H1 (cell line): ENCODE measurements around the gene TADA2B. TPM values are rescaled to one million over a fixed set of nuclear protein-coding genes. Genes with fewer than 3 reads are reported as not detected.

Experiments used
- CTCF ChIA-PET: fragments of 300-600 bp; sonication (Branson Sonifier 250); formaldehyde crosslinking; loops from one replicate; lab custom pipeline; 2021; ENCODE audit not compliant: partially characterized antibody; lab: Charles Lee
- POLR2A ChIA-PET: fragments of 300-600 bp; sonication (Branson Sonifier 250); formaldehyde crosslinking; loops from one replicate; lab custom pipeline; 2021; ENCODE audit warnings: inconsistent platforms; ENCODE audit not compliant: partially characterized antibody; lab: Charles Lee
- DNase-seq, 2 experiments: peaks; one replicate each; pipeline versions ENCODE4 v3.0.0 to v3.0.0-alpha.2; 2010 to 2022; ENCODE audit warnings: low spot score in 2 of 2, low read depth in 1 of 2, mixed read lengths in 1 of 2
- FAIRE-seq: peaks from 2 replicates; lab custom pipeline; 2011; peaks lifted over from hg19 to GRCh38; lab: Jason Lieb, UNC
- H2AFZ ChIP-seq: 2 replicates; pipeline ENCODE4 v1.8.1; 2012; ENCODE audit warnings: low read length, inconsistent platforms
- H2AK5ac ChIP-seq: 2 replicates; pipeline ENCODE4 v1.6.1; 2013; ENCODE audit warnings: low read depth, low read length
- H2BK120ac ChIP-seq: replicated peaks from 2 replicates; pipeline ENCODE3; 2013; ENCODE audit warnings: low read depth, low read length, inconsistent platforms
- H2BK12ac ChIP-seq: 2 replicates; pipeline ENCODE4 v1.6.1; 2013; ENCODE audit warnings: low read depth, low read length
- H2BK15ac ChIP-seq: 2 replicates; pipeline ENCODE4 v1.6.1; 2013; ENCODE audit warnings: low read length
- H2BK20ac ChIP-seq: 2 replicates; pipeline ENCODE4 v1.6.1; 2013; ENCODE audit warnings: low read length
- H2BK5ac ChIP-seq: 2 replicates; pipeline ENCODE4 v1.6.1; 2013; ENCODE audit warnings: low read depth, low read length
- H3K14ac ChIP-seq: 2 replicates; pipeline ENCODE4 v1.6.1; 2013; ENCODE audit warnings: inconsistent platforms; ENCODE audit not compliant: insufficient read length
- H3K18ac ChIP-seq: 2 replicates; pipeline ENCODE4 v1.6.1; 2013; ENCODE audit warnings: low read length; ENCODE audit errors: extremely low read depth
- H3K23ac ChIP-seq: 2 replicates; pipeline ENCODE4 v1.6.1; 2013; ENCODE audit warnings: inconsistent platforms; ENCODE audit not compliant: insufficient read length
- H3K23me2 ChIP-seq: 2 replicates; pipeline ENCODE4 v1.6.1; 2013; ENCODE audit warnings: low read depth, low read length
- H3K27ac ChIP-seq: 2 replicates; pipeline ENCODE4 v1.6.1; 2011; ENCODE audit warnings: low read depth, low read length, inconsistent platforms
- H3K27me3 ChIP-seq, 4 experiments: replicated peaks in 1 of 4; 1 replicate in 1 of 4; 2 replicates in 3 of 4; pipeline versions ENCODE4 v1.6.1 to v1.8.1; 2011 to 2013; ENCODE audit warnings: low read length in 3 of 4, mild to moderate bottlenecking in 3 of 4, inconsistent platforms in 2 of 4, mixed read lengths in 2 of 4, moderate library complexity in 1 of 4; ENCODE audit not compliant: control insufficient read depth in 3 of 4, insufficient read depth in 3 of 4; ENCODE audit errors: extremely low read depth in 1 of 4
- H3K36me3 ChIP-seq, 4 experiments: 2 replicates each; pipeline versions ENCODE4 v1.6.1 to v1.8.1; 2011 to 2013; ENCODE audit warnings: mild to moderate bottlenecking in 4 of 4, low read length in 3 of 4, moderate library complexity in 2 of 4, control low read depth in 1 of 4, inconsistent platforms in 1 of 4; ENCODE audit not compliant: insufficient read depth in 4 of 4, control insufficient read depth in 2 of 4
- H3K4ac ChIP-seq: replicated peaks from 2 replicates; pipeline ENCODE3; 2013; ENCODE audit warnings: low read length, low read depth, mixed read lengths, inconsistent platforms; ENCODE audit not compliant: insufficient read length
- H3K4me1 ChIP-seq, 4 experiments: replicated peaks in 1 of 4; 1 replicate in 1 of 4; 2 replicates in 3 of 4; pipeline versions ENCODE4 v1.6.1 to v1.8.1; 2011 to 2013; ENCODE audit warnings: low read length in 3 of 4, inconsistent platforms in 2 of 4, mixed read lengths in 1 of 4; ENCODE audit not compliant: insufficient read depth in 4 of 4, control insufficient read depth in 3 of 4
- H3K4me2 ChIP-seq, 2 experiments: 2 replicates each; pipeline versions ENCODE4 v1.6.1 to v1.8.1; 2011 to 2013; ENCODE audit warnings: low read depth in 2 of 2, low read length in 2 of 2, control low read depth in 1 of 2, inconsistent platforms in 1 of 2, mild to moderate bottlenecking in 1 of 2; ENCODE audit not compliant: insufficient read depth in 1 of 2
- H3K4me3 ChIP-seq, 4 experiments: fragments of 200-600, 300-600 bp in 1 of 4; sonication (generic), shearing (Covaris generic), sonication (Bioruptor Twin) in 1 of 4; 2 replicates each; pipeline versions ENCODE4 v1.5.1 to v1.8.1; 2011 to 2016; ENCODE audit warnings: low read length in 4 of 4, low read depth in 3 of 4, control low read depth in 2 of 4, inconsistent platforms in 2 of 4, mild to moderate bottlenecking in 2 of 4, mixed read lengths in 1 of 4, moderate library complexity in 1 of 4; ENCODE audit not compliant: insufficient read depth in 2 of 4; ENCODE audit errors: extremely low read depth in 1 of 4
- H3K56ac ChIP-seq: replicated peaks from 2 replicates; pipeline ENCODE3; 2013; ENCODE audit warnings: low read depth, mild to moderate bottlenecking, mixed read lengths, low read length, inconsistent platforms; ENCODE audit not compliant: insufficient read length
- H3K79me1 ChIP-seq: 2 replicates; pipeline ENCODE4 v1.6.1; 2013; ENCODE audit warnings: low read depth, low read length, control low read depth
- H3K79me2 ChIP-seq, 2 experiments: 2 replicates each; pipeline versions ENCODE4 v1.6.1 to v1.8.1; 2012 to 2013; ENCODE audit warnings: low read length in 2 of 2, mild to moderate bottlenecking in 2 of 2, inconsistent platforms in 1 of 2; ENCODE audit not compliant: insufficient read depth in 2 of 2, control insufficient read depth in 1 of 2
- H3K9ac ChIP-seq, 4 experiments: replicated peaks in 1 of 4; 1 replicate in 1 of 4; 2 replicates in 3 of 4; pipeline versions ENCODE4 v1.6.1 to v1.8.1; 2011 to 2013; ENCODE audit warnings: low read depth in 3 of 4, low read length in 3 of 4, control low read depth in 2 of 4, mild to moderate bottlenecking in 2 of 4, moderate library complexity in 2 of 4, inconsistent platforms in 1 of 4; ENCODE audit errors: extremely low read depth in 1 of 4
- H3K9me3 ChIP-seq, 2 experiments: 2 replicates each; pipeline versions ENCODE4 v1.6.1 to v1.8.1; 2012 to 2013; ENCODE audit warnings: mild to moderate bottlenecking in 2 of 2, moderate library complexity in 2 of 2, control low read depth in 1 of 2, inconsistent platforms in 1 of 2, low read depth in 1 of 2, low read length in 1 of 2, mixed read lengths in 1 of 2; ENCODE audit not compliant: insufficient read depth in 2 of 2
- H4K20me1 ChIP-seq, 2 experiments: replicated peaks in 1 of 2; 2 replicates each; pipeline versions ENCODE3 to v1.8.1; 2011 to 2013; ENCODE audit warnings: inconsistent platforms in 2 of 2, low read length in 2 of 2, mild to moderate bottlenecking in 1 of 2; ENCODE audit not compliant: insufficient read depth in 2 of 2, control insufficient read depth in 1 of 2
- H4K5ac ChIP-seq: 2 replicates; pipeline ENCODE4 v1.6.1; 2013; ENCODE audit warnings: low read length, low read depth, mixed read lengths, inconsistent platforms; ENCODE audit not compliant: insufficient read length
- H4K8ac ChIP-seq: 2 replicates; pipeline ENCODE4 v1.8.0; 2013; ENCODE audit warnings: mild to moderate bottlenecking, moderate library complexity, low read length, inconsistent platforms; ENCODE audit not compliant: insufficient read depth; ENCODE audit errors: extremely low read depth
- H4K91ac ChIP-seq: replicated peaks from 2 replicates; pipeline ENCODE3; 2013; ENCODE audit warnings: low read length, mixed read lengths, inconsistent platforms; ENCODE audit not compliant: insufficient read length
- BRCA1 ChIP-seq: IDR thresholded peaks from 2 replicates; pipeline ENCODE4 v1.6.1; 2012; ENCODE audit warnings: low read depth, low read length, improper control_type of control experiment
- E2F6 ChIP-seq: IDR thresholded peaks from 2 replicates; pipeline ENCODE4 v1.6.1; 2012; ENCODE audit warnings: inconsistent platforms
- EZH2 ChIP-seq: fragments of 200-600 bp; sonication (generic); IDR thresholded peaks from 2 replicates; pipeline ENCODE4 v1.7.1; 2012; ENCODE audit warnings: low read depth, mild to moderate bottlenecking, moderate library complexity, low read length, inconsistent platforms; ENCODE audit not compliant: severe bottlenecking
- JUN ChIP-seq: IDR thresholded peaks from 2 replicates; pipeline ENCODE4 v1.6.1; 2011; ENCODE audit warnings: low read depth, mild to moderate bottlenecking, improper control_type of control experiment, low read length
- KDM4A ChIP-seq: IDR thresholded peaks from one replicate; pipeline ENCODE4 v1.7.1; 2012; ENCODE audit warnings: low read depth, mild to moderate bottlenecking, moderate library complexity, low read length, inconsistent platforms; ENCODE audit not compliant: severe bottlenecking
- KDM5A ChIP-seq: fragments of 200-600 bp; IDR thresholded peaks from 2 replicates; pipeline ENCODE4 v1.7.1; 2012; ENCODE audit warnings: mild to moderate bottlenecking, low read length, inconsistent platforms, mixed read lengths
- MAX ChIP-seq: IDR thresholded peaks from 2 replicates; pipeline ENCODE4 v1.6.1; 2012; ENCODE audit warnings: inconsistent platforms
- POLR2AphosphoS5 ChIP-seq: IDR thresholded peaks from 2 replicates; pipeline ENCODE4 v1.6.1; 2011; ENCODE audit warnings: low read depth, low read length
- SAP30 ChIP-seq: fragments of 300-600 bp; sonication (generic); IDR thresholded peaks from 2 replicates; pipeline ENCODE4 v1.7.1; 2012; ENCODE audit warnings: low read length, moderate library complexity, mild to moderate bottlenecking, inconsistent platforms; ENCODE audit not compliant: insufficient read depth, insufficient replicate concordance
- SP2 ChIP-seq: IDR thresholded peaks from 2 replicates; pipeline ENCODE4 v1.6.1; 2012; ENCODE audit warnings: mild to moderate bottlenecking, low read length, inconsistent platforms
- USF2 ChIP-seq: IDR thresholded peaks from 2 replicates; pipeline ENCODE4 v1.6.1; 2011; ENCODE audit warnings: low read length, improper control_type of control experiment
- ZNF274 ChIP-seq: IDR thresholded peaks from 2 replicates; pipeline ENCODE4 v1.7.0; 2012; ENCODE audit warnings: low read length, borderline replicate concordance; ENCODE audit errors: extremely low read depth
- whole genome bisulfite sequencing, 2 experiments: shearing (Covaris generic) in 1 of 2; methylation state at CpG; one replicate each; pipeline versions ENCODE4 v1.1.6 to v1.1.7; 2013 to 2015; ENCODE audit warnings: low lambda C conversion rate in 2 of 2, mixed read lengths in 2 of 2, inconsistent platforms in 1 of 2, low coverage in 1 of 2, missing lambda C conversion rate in 1 of 2; ENCODE audit not compliant: insufficient replicate concordance in 2 of 2, insufficient coverage in 1 of 2, insufficient read length in 1 of 2; ENCODE audit errors: extremely low coverage in 1 of 2, missing lambda C conversion rate in 1 of 2; 5-methylcytosine and 5-hydroxymethylcytosine counted together
- polyA plus RNA-seq, 7 experiments: library from polyadenylated mRNA; depleted of rRNA in 3 of 7; stranded (reverse) in 5 of 7; unstranded in 2 of 7; fragments of >200 nt in 5 of 7; fragments of 200-250 nt in 2 of 7; gene quantifications; 1 replicate in 5 of 7; 2 replicates in 1 of 7; 4 replicates in 1 of 7; pipeline versions ENCODE4 v1.2.1 to v1.2.3, GENCODE V29; 2011 to 2013; ENCODE audit warnings: missing spikeins in 2 of 7, mixed read lengths in 2 of 7
- total RNA-seq: library from RNA; stranded (reverse); fragmentation: NEBNext Ultra II Directional; extraction: Animal tissue kit (Norgen Biotek cat#: 25700); gene quantifications from 2 replicates; pipeline ENCODE4 v1.2.1, GENCODE V29; 2021

Gene TADA2B
- total and polyA plus RNA-seq, 2 of the 8 experiments (the other 6 are each of a cell fraction or from before 2014, with no cell fraction given) = 5.7 to 12.1 TPM

- Histone ChIP-seq H2BK20ac (no peak overlapping the region), H3K36me3 (peaks cover 4 to 36% (median 21%) of the 10 kb centered on the region in 4 experiments; a peak in 7 of 8 replicates), H3K23ac (no peak overlapping the region), H2BK120ac (no peak overlapping the region), H3K79me2 (no peaks in the 10 kb centered on the region), H3K9me3 (no peaks in the 10 kb centered on the region), H2BK15ac (no peak overlapping the region), H3K27ac (no peak overlapping the region), H3K4me3 (no peak overlapping the region), H4K8ac (no peak overlapping the region), H3K56ac (no peak overlapping the region), H2AFZ (no peak overlapping the region), H3K79me1 (0 out of 2 replicates have a peak, but pooled peaks cover 3% of the 10 kb centered on the region), H4K91ac (no peak overlapping the region), H3K23me2 (peaks cover 10% of the 10 kb centered on the region; the same call in 1 of the 2 replicates), H2BK12ac (no peak overlapping the region), H4K5ac (no peak overlapping the region), H3K4ac (no peak overlapping the region), H3K9ac (no peak overlapping the region), H3K14ac (no peak overlapping the region), H3K27me3 (no peaks in the 10 kb centered on the region), H4K20me1 (peaks cover 8 to 25% of the 10 kb centered on the region in 2 experiments), H2AK5ac (no peak overlapping the region), H3K4me1 (no peaks in the 10 kb centered on the region; a peak in 1 of 7 replicates), H3K18ac (no peak overlapping the region), H2BK5ac (no peak overlapping the region), H3K4me2 (no peak overlapping the region)
- FAIRE-seq = no peak
- 93% methylated on average over 12 of the region's 12 CpGs; no CpG with 5 or more reads in 1 of the 2 experiments for WGBS, 2 experiments
- CTCF ChIA-PET = interaction anchor here (0.7 to 1.0 kb wide), 2 partner anchors 42 to 703 kb away, joined by 3 read pairs; no protein-coding TSS in a partner anchor
- POLR2A ChIA-PET = interaction anchor here (0.9 to 1.2 kb wide), 2 partner anchors 8 to 11 kb away, joined by 3 to 4 read pairs; no protein-coding TSS in a partner anchor
- DNase-seq = no peak
- TF ChIP-seq ZNF274 (no peak), MAX (no peak), POLR2AphosphoS5 (no peak), EZH2 (no peak), KDM5A (no peak), E2F6 (no peak), BRCA1 (no peak), USF2 (no peak), SP2 (no peak), SAP30 (no peak), JUN (no peak), KDM4A (no peak)
Measured at GRCh38 chr4:7029212-7029611, 14.0 kb upstream of the TADA2B start.
